Glomerular visceral epithelial cell (primary cell): ENCODE results near the gene NECTIN2.
"Not testable (repeated sequence)": the region's sequence is repeated elsewhere in the genome, so short reads cannot be mapped to it uniquely, and the experiment has no call there.

Experiments
- DNase-seq: peaks from one replicate; pipeline ENCODE4 v3.0.0-alpha.2; 2016; ENCODE audit errors: extremely low spot score

Gene NECTIN2

DNA sequence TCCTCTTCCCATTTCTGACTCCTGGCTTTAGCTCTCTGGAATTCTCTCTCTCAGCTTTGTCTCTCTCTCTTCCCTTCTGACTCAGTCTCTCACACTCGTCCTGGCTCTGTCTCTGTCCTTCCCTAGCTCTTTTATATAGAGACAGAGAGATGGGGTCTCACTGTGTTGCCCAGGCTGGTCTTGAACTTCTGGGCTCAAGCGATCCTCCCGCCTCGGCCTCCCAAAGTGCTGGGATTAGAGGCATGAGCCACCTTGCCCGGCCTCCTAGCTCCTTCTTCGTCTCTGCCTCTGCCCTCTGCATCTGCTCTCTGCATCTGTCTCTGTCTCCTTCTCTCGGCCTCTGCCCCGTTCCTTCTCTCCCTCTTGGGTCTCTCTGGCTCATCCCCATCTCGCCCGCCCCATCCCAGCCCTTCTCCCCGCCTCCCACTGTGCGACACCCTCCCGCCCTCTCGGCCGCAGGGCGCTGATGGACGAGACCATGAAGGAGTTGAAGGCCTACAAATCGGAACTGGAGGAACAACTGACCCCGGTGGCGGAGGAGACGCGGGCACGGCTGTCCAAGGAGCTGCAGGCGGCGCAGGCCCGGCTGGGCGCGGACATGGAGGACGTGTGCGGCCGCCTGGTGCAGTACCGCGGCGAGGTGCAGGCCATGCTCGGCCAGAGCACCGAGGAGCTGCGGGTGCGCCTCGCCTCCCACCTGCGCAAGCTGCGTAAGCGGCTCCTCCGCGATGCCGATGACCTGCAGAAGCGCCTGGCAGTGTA, 62.2 kb downstream of the NECTIN2 start:
- DNase-seq: no peak

DNA sequence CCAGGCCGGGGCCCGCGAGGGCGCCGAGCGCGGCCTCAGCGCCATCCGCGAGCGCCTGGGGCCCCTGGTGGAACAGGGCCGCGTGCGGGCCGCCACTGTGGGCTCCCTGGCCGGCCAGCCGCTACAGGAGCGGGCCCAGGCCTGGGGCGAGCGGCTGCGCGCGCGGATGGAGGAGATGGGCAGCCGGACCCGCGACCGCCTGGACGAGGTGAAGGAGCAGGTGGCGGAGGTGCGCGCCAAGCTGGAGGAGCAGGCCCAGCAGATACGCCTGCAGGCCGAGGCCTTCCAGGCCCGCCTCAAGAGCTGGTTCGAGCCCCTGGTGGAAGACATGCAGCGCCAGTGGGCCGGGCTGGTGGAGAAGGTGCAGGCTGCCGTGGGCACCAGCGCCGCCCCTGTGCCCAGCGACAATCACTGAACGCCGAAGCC, 62.8 kb downstream of the NECTIN2 start:
- no peak for DNase-seq

DNA sequence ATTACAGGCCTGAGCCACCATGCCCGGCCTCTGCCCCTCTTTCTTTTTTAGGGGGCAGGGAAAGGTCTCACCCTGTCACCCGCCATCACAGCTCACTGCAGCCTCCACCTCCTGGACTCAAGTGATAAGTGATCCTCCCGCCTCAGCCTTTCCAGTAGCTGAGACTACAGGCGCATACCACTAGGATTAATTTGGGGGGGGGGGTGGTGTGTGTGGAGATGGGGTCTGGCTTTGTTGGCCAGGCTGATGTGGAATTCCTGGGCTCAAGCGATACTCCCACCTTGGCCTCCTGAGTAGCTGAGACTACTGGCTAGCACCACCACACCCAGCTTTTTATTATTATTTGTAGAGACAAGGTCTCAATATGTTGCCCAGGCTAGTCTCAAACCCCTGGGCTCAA, 63.7 kb downstream of the NECTIN2 start:
- DNase-seq: no peak

DNA sequence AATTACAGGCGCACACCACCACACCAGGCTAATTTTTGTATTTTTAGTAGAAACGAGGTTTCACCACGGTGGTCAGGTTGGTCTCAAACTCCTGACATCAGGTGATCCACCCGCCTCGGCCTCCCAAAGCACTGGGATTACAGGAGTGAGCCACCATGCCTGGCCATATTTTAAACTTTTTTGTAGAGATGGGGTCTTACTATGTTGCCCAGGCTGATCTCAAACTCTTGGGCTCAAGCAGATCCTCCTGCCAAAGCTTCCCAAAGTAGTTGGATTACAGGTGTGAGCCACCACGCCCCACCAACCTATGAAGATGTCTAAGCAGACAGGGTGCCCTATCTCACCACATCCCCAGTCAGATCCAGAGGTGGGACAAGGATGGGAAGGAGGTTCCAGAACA, 65.8 kb downstream of the NECTIN2 start:
- not testable (repeated sequence) for DNase-seq

DNA sequence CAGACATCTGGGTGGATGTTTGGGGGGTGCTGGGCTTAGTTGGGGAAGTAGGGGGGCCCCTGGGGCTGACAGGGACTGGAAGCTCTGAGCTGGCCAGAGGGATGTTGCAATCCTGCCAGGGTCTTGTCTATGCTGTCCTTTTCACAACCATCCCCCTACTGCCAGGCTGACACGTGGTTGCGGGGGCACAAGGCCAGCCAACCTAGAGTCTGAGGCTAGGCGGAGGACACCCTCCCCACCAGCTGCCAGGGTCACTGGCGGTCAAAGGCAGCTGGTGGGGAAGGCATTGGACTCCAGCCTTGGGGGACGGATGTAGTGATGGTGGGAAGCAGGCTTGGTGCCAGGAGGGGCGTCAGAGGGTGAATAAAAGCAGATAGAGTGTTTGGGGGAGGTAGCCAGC, 66.8 kb downstream of the NECTIN2 start:
- DNase-seq: no peak

- not testable (repeated sequence) for DNase-seq
These were observed 67.7 kb downstream of the NECTIN2 start for GRCh38 chr19:44913512-44914432.

- peak; percentile 76 for DNase-seq
These were observed 68.5 kb downstream of the NECTIN2 start, which contains the start of gene APOC1 for GRCh38 chr19:44914433-44915206. Gene APOC1, plus strand, starts transcription at chr19:44914608. Its CDS starts 284 bp downstream, at chr19:44914892.

DNA sequence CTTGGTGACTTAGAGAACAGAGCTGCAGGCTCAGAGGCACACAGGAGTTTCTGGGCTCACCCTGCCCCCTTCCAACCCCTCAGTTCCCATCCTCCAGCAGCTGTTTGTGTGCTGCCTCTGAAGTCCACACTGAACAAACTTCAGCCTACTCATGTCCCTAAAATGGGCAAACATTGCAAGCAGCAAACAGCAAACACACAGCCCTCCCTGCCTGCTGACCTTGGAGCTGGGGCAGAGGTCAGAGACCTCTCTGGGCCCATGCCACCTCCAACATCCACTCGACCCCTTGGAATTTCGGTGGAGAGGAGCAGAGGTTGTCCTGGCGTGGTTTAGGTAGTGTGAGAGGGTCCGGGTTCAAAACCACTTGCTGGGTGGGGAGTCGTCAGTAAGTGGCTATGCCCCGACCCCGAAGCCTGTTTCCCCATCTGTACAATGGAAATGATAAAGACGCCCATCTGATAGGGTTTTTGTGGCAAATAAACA, 78.2 kb downstream of the NECTIN2 start:
- DNase-seq: no peak

DNA sequence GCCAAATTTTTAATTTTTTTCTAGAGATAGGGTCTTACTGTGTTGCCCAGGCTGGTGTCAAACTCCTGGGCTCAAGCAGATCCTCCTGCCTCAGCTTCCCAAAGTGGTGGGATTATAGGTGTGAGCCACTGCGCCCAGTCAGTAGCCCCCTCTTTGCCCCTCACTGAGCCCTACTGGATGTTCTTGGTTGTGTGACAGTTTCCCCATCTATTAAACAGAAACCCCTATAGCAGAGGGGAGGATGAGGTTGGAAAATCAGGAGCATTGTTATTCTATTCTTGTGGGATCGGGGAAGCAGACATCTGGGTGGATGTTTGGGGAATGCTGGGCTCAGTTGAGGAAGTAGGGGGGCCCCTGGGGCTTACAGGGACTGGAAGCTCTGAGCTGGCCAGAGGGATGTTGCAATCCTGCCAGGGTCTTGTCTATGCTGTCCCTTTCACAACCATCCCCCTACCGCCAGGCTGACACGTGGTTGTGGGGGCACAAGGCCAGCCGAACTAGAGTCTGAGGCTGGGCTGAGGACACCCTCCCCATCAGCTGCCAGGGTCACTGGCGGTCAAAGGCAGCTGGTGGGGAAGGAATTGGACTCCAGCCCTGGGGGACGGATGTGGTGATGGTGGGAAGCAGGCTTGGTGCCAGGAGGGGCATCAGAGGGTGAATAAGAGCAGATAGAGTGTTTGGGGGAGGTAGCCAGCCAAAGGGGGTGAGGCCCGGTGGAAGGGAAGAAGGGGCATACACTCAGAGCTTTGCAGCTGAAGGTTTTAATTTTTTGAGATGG, 79.2 kb downstream of the NECTIN2 start:
- DNase-seq: peak; percentile 75

DNA sequence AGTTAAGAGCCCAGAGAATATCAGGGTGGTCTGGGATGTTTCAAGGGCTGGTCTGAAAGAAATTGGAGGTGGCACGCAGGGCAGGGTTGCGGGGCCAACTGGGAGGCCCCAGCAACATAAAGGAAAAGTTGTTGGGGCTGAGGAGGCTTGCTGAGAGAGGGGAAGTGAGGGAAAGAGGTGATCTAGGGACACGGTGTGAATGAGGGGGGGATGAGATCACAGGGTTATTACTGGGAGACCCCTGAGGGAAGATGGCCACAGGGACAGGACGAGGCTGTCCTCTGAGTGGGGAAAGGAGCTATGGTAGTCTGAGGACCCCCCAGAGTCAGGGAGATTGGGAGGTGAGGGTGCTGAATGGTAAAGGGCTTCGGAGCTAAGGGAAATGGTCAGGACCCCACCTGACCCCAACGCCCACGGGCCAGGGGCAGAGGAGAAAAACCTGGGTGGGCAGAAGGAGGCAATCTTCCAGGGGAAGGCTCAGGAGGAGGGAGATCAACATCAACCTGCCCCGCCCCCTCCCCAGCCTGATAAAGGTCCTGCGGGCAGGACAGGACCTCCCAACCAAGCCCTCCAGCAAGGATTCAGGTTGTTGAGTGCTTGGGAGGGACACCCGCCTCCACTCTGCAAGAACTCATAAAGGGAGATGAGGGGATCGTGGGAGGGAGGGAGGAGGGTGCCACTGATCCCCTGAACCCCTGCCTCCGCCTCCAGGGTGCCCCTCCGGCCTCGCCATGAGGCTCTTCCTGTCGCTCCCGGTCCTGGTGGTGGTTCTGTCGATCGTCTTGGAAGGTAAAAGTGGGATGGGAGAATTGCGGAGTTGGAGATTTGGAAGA, 80.4 kb downstream of the NECTIN2 start:
- not testable (repeated sequence) for DNase-seq

- DNase-seq: peak; percentile 62
These were observed 81.6 kb downstream of the NECTIN2 start for GRCh38 chr19:44927746-44928145.

DNA sequence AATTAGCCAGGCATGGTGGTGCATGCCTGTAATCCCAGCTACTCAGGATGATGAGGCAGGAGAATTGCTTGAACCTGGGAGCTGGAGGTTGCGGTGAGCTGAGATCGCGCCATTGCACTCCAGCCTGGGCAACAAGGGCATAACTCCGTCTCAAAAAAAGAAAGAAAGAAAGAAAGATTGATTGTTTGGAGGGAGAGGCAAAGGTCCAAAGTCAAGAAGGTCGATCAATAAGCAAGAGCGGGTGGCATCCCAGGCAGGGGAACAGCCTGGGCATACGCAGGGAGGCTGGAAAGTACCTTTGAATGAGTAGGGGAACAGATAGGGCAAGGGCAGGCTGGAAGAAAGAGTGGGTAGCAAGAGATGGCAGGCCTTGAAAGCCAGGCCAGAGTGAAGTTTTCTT, 84.0 kb downstream of the NECTIN2 start:
- no peak for DNase-seq

- DNase-seq: no peak
These were observed 85.4 kb downstream of the NECTIN2 start for GRCh38 chr19:44931541-44931940.
